Measurements from ENCODE around the gene FNTB. TPM values are rescaled to one million over a fixed set of nuclear protein-coding genes. Genes with fewer than 3 reads are reported as not detected.
A peak's percentile ranks its signal among the peaks of the same experiment; 100 is the strongest.

The FNTB gene
- polyA plus RNA-seq, 1 donor from 2014 or later, result 6.7 TPM

- Histone ChIP-seq H2AFZ (ENCODE audit: low read depth, low read length) (no peak overlapping the region), H3K9ac (ENCODE audit: low read length) (no peak overlapping the region), H3K36me3 (ENCODE audit: insufficient read depth, low read length) (no peaks in the 10 kb centered on the region), H3K4me2 (ENCODE audit: low read length) (no peak overlapping the region), H4K20me1 (ENCODE audit: insufficient read depth) (no peaks in the 10 kb centered on the region), H3F3A (ENCODE audit: insufficient read depth, low read length, poor library complexity, severe bottlenecking) (no peaks in the 10 kb centered on the region), H3K27ac (ENCODE audit: low read length) (no peak overlapping the region), H3K79me2 (replicated peaks; ENCODE audit: insufficient read depth, low read length) (no peaks in the 10 kb centered on the region), H3K4me3 (ENCODE audit: low read length) (peak overlapping the region; percentile 91), H3K27me3 (ENCODE audit: insufficient read depth, low read depth, low read length) (no peaks in the 10 kb centered on the region), H3K9me3 (ENCODE audit: low read length) (no peaks in the 10 kb centered on the region), H3K9me2 (ENCODE audit: insufficient read depth, low read length) (no peaks in the 10 kb centered on the region)
- TF ChIP-seq REST (IDR thresholded peaks at IDR 0.05; ENCODE audit: borderline replicate concordance) (no peak), RAD21 (conservative IDR thresholded peaks at IDR 0.05) (no peak), EP300 (conservative IDR thresholded peaks at IDR 0.05; ENCODE audit: poor library complexity, severe bottlenecking) (no peak)
These were observed 16.7 kb upstream of the FNTB start for GRCh38 chr14:64970041-64970440.

GRCh38 chr14:64970776-64971477 lies 15.8 kb upstream of the FNTB start:
- Histone ChIP-seq H4K20me1 (ENCODE audit: insufficient read depth) (no peaks in the 10 kb centered on the region), H3K9ac (ENCODE audit: low read length) (peak overlapping the region; percentile 77), H3K9me3 (ENCODE audit: low read length) (no peaks in the 10 kb centered on the region), H3K36me3 (ENCODE audit: insufficient read depth, low read length) (no peaks in the 10 kb centered on the region), H3K79me2 (replicated peaks; ENCODE audit: insufficient read depth, low read length) (no peaks in the 10 kb centered on the region), H2AFZ (ENCODE audit: low read depth, low read length) (no peak overlapping the region), H3F3A (ENCODE audit: insufficient read depth, low read length, poor library complexity, severe bottlenecking) (no peaks in the 10 kb centered on the region), H3K4me3 (ENCODE audit: low read length) (peak overlapping the region; percentile 91), H3K9me2 (ENCODE audit: insufficient read depth, low read length) (no peaks in the 10 kb centered on the region), H3K27me3 (ENCODE audit: insufficient read depth, low read depth, low read length) (no peaks in the 10 kb centered on the region), H3K27ac (ENCODE audit: low read length) (no peak overlapping the region), H3K4me2 (ENCODE audit: low read length) (peak overlapping the region; percentile 76)
- TF ChIP-seq EZH2 (IDR thresholded peaks at IDR 0.05; ENCODE audit: borderline replicate concordance, insufficient read depth, low read length, poor library complexity, severe bottlenecking) (no peak), POLR2AphosphoS5 (IDR thresholded peaks at IDR 0.05) (no peak), REST (IDR thresholded peaks at IDR 0.05; ENCODE audit: borderline replicate concordance) (no peak), RAD21 (conservative IDR thresholded peaks at IDR 0.05) (no peak), SMC3 (conservative IDR thresholded peaks at IDR 0.05; ENCODE audit: poor library complexity) (no peak)
